H9 (cell line): ENCODE data around the gene FADS1. TPM values are rescaled to one million over a fixed set of nuclear protein-coding genes. Genes with fewer than 3 reads are reported as not detected.

Experiments used
- DNase-seq: peaks from one replicate; pipeline ENCODE4 v3.0.0-alpha.2; 2017
- H2AFZ ChIP-seq: one replicate; pipeline ENCODE4 v1.6.1; 2013; ENCODE audit warnings: mild to moderate bottlenecking, low read length, control low read depth, moderate library complexity
- H2AK5ac ChIP-seq: 2 replicates; pipeline ENCODE4 v1.6.1; 2013; ENCODE audit warnings: low read length, control low read depth, mixed read lengths; ENCODE audit not compliant: insufficient read length
- H2BK120ac ChIP-seq: one replicate; pipeline ENCODE4 v1.6.1; 2013; ENCODE audit warnings: low read depth, mild to moderate bottlenecking, low read length, control low read depth, inconsistent platforms; ENCODE audit not compliant: poor library complexity, severe bottlenecking
- H2BK12ac ChIP-seq: 2 replicates; pipeline ENCODE4 v1.6.1; 2013; ENCODE audit warnings: low read length, control low read depth, mixed read lengths, low read depth; ENCODE audit not compliant: insufficient read length
- H2BK15ac ChIP-seq: 2 replicates; pipeline ENCODE4 v1.6.1; 2013; ENCODE audit warnings: low read depth, low read length, control low read depth
- H2BK20ac ChIP-seq: one replicate; pipeline ENCODE4 v1.6.1; 2013; ENCODE audit warnings: low read depth, mild to moderate bottlenecking, low read length, control low read depth, inconsistent platforms; ENCODE audit not compliant: poor library complexity, severe bottlenecking
- H2BK5ac ChIP-seq: 2 replicates; pipeline ENCODE4 v1.6.1; 2013; ENCODE audit warnings: low read length, control low read depth, mixed read lengths; ENCODE audit not compliant: insufficient read length
- H3K14ac ChIP-seq: 2 replicates; pipeline ENCODE4 v1.6.1; 2013; ENCODE audit warnings: low read length, control low read depth; ENCODE audit not compliant: insufficient read depth
- H3K18ac ChIP-seq: 2 replicates; pipeline ENCODE4 v1.6.1; 2013; ENCODE audit warnings: low read depth, mild to moderate bottlenecking, mixed read lengths, low read length, control low read depth; ENCODE audit not compliant: insufficient read length
- H3K23ac ChIP-seq: 2 replicates; pipeline ENCODE4 v1.6.1; 2013; ENCODE audit warnings: low read length, control low read depth, mixed read lengths, low read depth; ENCODE audit not compliant: insufficient read length
- H3K23me2 ChIP-seq: 2 replicates; pipeline ENCODE4 v1.6.1; 2013; ENCODE audit warnings: low read depth, mild to moderate bottlenecking, mixed read lengths, low read length, control low read depth; ENCODE audit not compliant: insufficient read length, poor library complexity, severe bottlenecking
- H3K27ac ChIP-seq: 2 replicates; pipeline ENCODE4 v1.5.1; 2013; ENCODE audit warnings: low read length, control low read depth, mixed read lengths, low read depth; ENCODE audit not compliant: insufficient read length
- H3K27me3 ChIP-seq: 2 replicates; pipeline ENCODE4 v1.6.1; 2013; ENCODE audit warnings: low read length, control low read depth, inconsistent platforms; ENCODE audit not compliant: insufficient read depth
- H3K4ac ChIP-seq: 2 replicates; pipeline ENCODE4 v1.6.1; 2013; ENCODE audit warnings: low read depth, mild to moderate bottlenecking, control low read depth, inconsistent platforms, low read length, moderate library complexity
- H3K4me1 ChIP-seq: 2 replicates; pipeline ENCODE4 v1.6.1; 2013; ENCODE audit warnings: low read length, control low read depth, inconsistent platforms; ENCODE audit not compliant: insufficient read depth
- H3K4me2 ChIP-seq: 2 replicates; pipeline ENCODE4 v1.6.1; 2013; ENCODE audit warnings: low read length, control low read depth, mixed read lengths; ENCODE audit not compliant: insufficient read length, insufficient read depth
- H3K56ac ChIP-seq: 2 replicates; pipeline ENCODE4 v1.6.1; 2013; ENCODE audit warnings: low read depth, mild to moderate bottlenecking, mixed read lengths, low read length, control low read depth; ENCODE audit not compliant: insufficient read length
- H3K79me1 ChIP-seq: 2 replicates; pipeline ENCODE4 v1.6.1; 2013; ENCODE audit warnings: low read depth, mild to moderate bottlenecking, moderate library complexity, low read length, control low read depth, inconsistent platforms; ENCODE audit not compliant: insufficient read depth, poor library complexity, severe bottlenecking
- H3K79me2 ChIP-seq: 2 replicates; pipeline ENCODE4 v1.6.1; 2013; ENCODE audit warnings: low read length, control low read depth, inconsistent platforms; ENCODE audit not compliant: insufficient read depth
- H3K9ac ChIP-seq: 2 replicates; pipeline ENCODE4 v1.6.1; 2013; ENCODE audit warnings: low read length, control low read depth, mixed read lengths; ENCODE audit not compliant: insufficient read length; ENCODE audit errors: extremely low read depth
- H3K9me3 ChIP-seq: one replicate; pipeline ENCODE4 v1.6.1; 2013; ENCODE audit warnings: low read depth, low read length, inconsistent platforms; ENCODE audit not compliant: control insufficient read depth
- H3T11ph ChIP-seq: one replicate; pipeline ENCODE4 v1.6.1; 2013; ENCODE audit warnings: mild to moderate bottlenecking, low read length, control low read depth, inconsistent platforms
- H4K20me1 ChIP-seq: one replicate; pipeline ENCODE4 v1.6.1; 2013; ENCODE audit not compliant: control insufficient read depth, insufficient read length, insufficient read depth
- H4K5ac ChIP-seq: 2 replicates; pipeline ENCODE4 v1.6.1; 2013; ENCODE audit warnings: low read depth, mild to moderate bottlenecking, mixed read lengths, low read length, control low read depth; ENCODE audit not compliant: insufficient read length
- H4K8ac ChIP-seq: replicated peaks from 2 replicates; pipeline ENCODE4 v1.6.1; 2013; ENCODE audit warnings: low read length, control low read depth, mixed read lengths, low read depth; ENCODE audit not compliant: insufficient read length
- H4K91ac ChIP-seq: 2 replicates; pipeline ENCODE4 v1.6.1; 2013; ENCODE audit warnings: low read depth, mild to moderate bottlenecking, moderate library complexity, mixed read lengths, low read length, control low read depth; ENCODE audit not compliant: insufficient read length
- H3K27ac Mint-ChIP-seq, 3 experiments: 2 replicates in 2 of 3; 3 replicates in 1 of 3; pipeline ENCODE4 v1.8.0; 2020 to 2021; ENCODE audit warnings: mixed read lengths in 3 of 3, mild to moderate bottlenecking in 1 of 3, moderate library complexity in 1 of 3
- H3K27me3 Mint-ChIP-seq: 2 replicates; pipeline ENCODE4 v1.8.0; 2021; ENCODE audit warnings: low read depth, mild to moderate bottlenecking, moderate library complexity, mixed read lengths
- H3K36me3 Mint-ChIP-seq, 3 experiments: 2 replicates in 2 of 3; 3 replicates in 1 of 3; pipeline ENCODE4 v1.8.0; 2020 to 2021; ENCODE audit warnings: low read depth in 3 of 3, mixed read lengths in 3 of 3; ENCODE audit not compliant: insufficient read depth in 1 of 3
- H3K4me1 Mint-ChIP-seq, 2 experiments: 2 replicates each; pipeline ENCODE4 v1.8.0; 2020; ENCODE audit warnings: mixed read lengths in 2 of 2
- H3K4me3 Mint-ChIP-seq, 2 experiments: 2 replicates in 1 of 2; 3 replicates in 1 of 2; pipeline ENCODE4 v1.8.0; 2020 to 2021; ENCODE audit warnings: mild to moderate bottlenecking in 2 of 2, mixed read lengths in 2 of 2, moderate library complexity in 1 of 2
- H3K9me3 Mint-ChIP-seq, 2 experiments: 2 replicates in 1 of 2; 3 replicates in 1 of 2; pipeline ENCODE4 v1.8.0; 2020; ENCODE audit warnings: mild to moderate bottlenecking in 2 of 2, mixed read lengths in 2 of 2, moderate library complexity in 1 of 2
- CTCF ChIP-seq: fragments of 200-600 bp; sonication (generic); conservative IDR thresholded peaks from 3 replicates; pipeline ENCODE4 v1.8.0; 2021; ENCODE audit warnings: antibody characterized with exemption, mild to moderate bottlenecking
- WGBS: extraction: QIAGEN DNeasy Blood & Tissue Kit; methylation state at CpG from one replicate; pipeline ENCODE4 v1.1.7; 2013; ENCODE audit warnings: missing lambda C conversion rate, low lambda C conversion rate, mixed read lengths; ENCODE audit not compliant: insufficient read length; ENCODE audit errors: extremely low coverage; 5-methylcytosine and 5-hydroxymethylcytosine counted together
- total RNA-seq: library from RNA; stranded (reverse); gene quantifications from 2 replicates; pipeline ENCODE4 v1.2.1, GENCODE V29; 2021

FADS1 gene
- total RNA-seq, 1 experiment from 2014 or later = 125 TPM

GRCh38 chr11:61793083-61793828 is 23.5 kb downstream of the FADS1 start:
- no peak overlapping the region for H4K91ac ChIP-seq
- no peak for TF ChIP-seq CTCF
- no peak overlapping the region for H2AFZ ChIP-seq

More at GRCh38 chr11:61793083-61793828, 23.5 kb downstream of the FADS1 start:
- no peak overlapping the region for H4K8ac ChIP-seq
- peaks cover 16% of the 10 kb centered on the region; the same call in 1 of the 2 replicates for H3K79me2 ChIP-seq
- H2BK5ac ChIP-seq = no peak overlapping the region
- no peaks in the 10 kb centered on the region for H3K9me3 ChIP-seq
- H3K4ac ChIP-seq = no peak overlapping the region
- WGBS = no CpG with 5 or more reads among the region's 29 CpGs
- H2BK15ac ChIP-seq = no peak overlapping the region
- H2AK5ac ChIP-seq = no peak overlapping the region
- no peak overlapping the region for H4K5ac ChIP-seq
- peak overlapping the region; percentile 91 to 100 (median 100) for H3K27ac Mint-ChIP-seq
- peaks cover 20 to 26% of the 10 kb centered on the region in 2 experiments for H3K4me1 Mint-ChIP-seq
- H3T11ph ChIP-seq = no peak overlapping the region
- H3K14ac ChIP-seq = peak overlapping the region; percentile 79
- peaks cover 2% of the 10 kb centered on the region for H4K20me1 ChIP-seq
- H3K9ac ChIP-seq = peak overlapping the region; percentile 85
- H3K56ac ChIP-seq = no peak overlapping the region
- H2BK12ac ChIP-seq = no peak overlapping the region
- H3K79me1 ChIP-seq = peaks cover 5% of the 10 kb centered on the region
- no peak for DNase-seq
- H3K23ac ChIP-seq = no peak overlapping the region
- no peaks in the 10 kb centered on the region; the same call in 1 of the 2 replicates for H3K27me3 Mint-ChIP-seq
- H3K27ac ChIP-seq = no peak overlapping the region
- peaks cover 3% of the 10 kb centered on the region for H3K23me2 ChIP-seq
- H3K4me2 ChIP-seq = peak overlapping the region; percentile 78
- peak overlapping the region; percentile 95 to 98 for H3K4me3 Mint-ChIP-seq
- H3K9me3 Mint-ChIP-seq = no peaks in the 10 kb centered on the region
- H3K4me1 ChIP-seq = no peaks in the 10 kb centered on the region
- peaks cover 31 to 64% (median 56%) of the 10 kb centered on the region in 3 experiments for H3K36me3 Mint-ChIP-seq
- H3K27me3 ChIP-seq = no peaks in the 10 kb centered on the region
- H2BK120ac ChIP-seq = peak overlapping the region; percentile 62
- peak overlapping the region; percentile 50 for H3K18ac ChIP-seq
- no peak overlapping the region for H2BK20ac ChIP-seq
